G401 (cell line): Measurements from ENCODE around the gene SGIP1. TPM values are rescaled to one million over a fixed set of nuclear protein-coding genes. Genes with fewer than 3 reads are reported as not detected.
"Not testable (repeated sequence)": the region's sequence is repeated elsewhere in the genome, so short reads cannot be mapped to it uniquely, and the experiment has no call there.

Source experiments
- DNase-seq: peaks from one replicate; pipeline ENCODE4 v3.0.0-alpha.2; 2015; ENCODE audit warnings: low spot score
- in situ Hi-C: cut with HindIII; loops from 2 replicates; pipeline ENCODE4 v1.10.0; 2016; ENCODE audit warnings: low sequenced_read_pairs, mixed read lengths
- total RNA-seq: library from RNA; depleted of rRNA; stranded (reverse); fragments of >200 nt; shearing (Covaris generic); gene quantifications from 2 replicates; pipeline ENCODE4 v1.2.3, GENCODE V29; 2014; rRNA removed

Gene SGIP1
- total RNA-seq, 1 experiment from 2014 or later = not detected

- in situ Hi-C loops = no loop called here
- DNase-seq = no peak
Observed at GRCh38 chr1:66778969-66779368, 245.0 kb downstream of the SGIP1 start.

- in situ Hi-C loops = no loop called here
- DNase-seq = no peak
Observed at GRCh38 chr1:66779475-66780078, 245.6 kb downstream of the SGIP1 start.

- in situ Hi-C loops, DNase-seq: not testable (repeated sequence)
Observed at GRCh38 chr1:66785800-66786199, 251.8 kb downstream of the SGIP1 start.

GRCh38 chr1:66787641-66788040 is 253.7 kb downstream of the SGIP1 start:
- DNase-seq = no peak
- in situ Hi-C loops = no loop called here

DNA sequence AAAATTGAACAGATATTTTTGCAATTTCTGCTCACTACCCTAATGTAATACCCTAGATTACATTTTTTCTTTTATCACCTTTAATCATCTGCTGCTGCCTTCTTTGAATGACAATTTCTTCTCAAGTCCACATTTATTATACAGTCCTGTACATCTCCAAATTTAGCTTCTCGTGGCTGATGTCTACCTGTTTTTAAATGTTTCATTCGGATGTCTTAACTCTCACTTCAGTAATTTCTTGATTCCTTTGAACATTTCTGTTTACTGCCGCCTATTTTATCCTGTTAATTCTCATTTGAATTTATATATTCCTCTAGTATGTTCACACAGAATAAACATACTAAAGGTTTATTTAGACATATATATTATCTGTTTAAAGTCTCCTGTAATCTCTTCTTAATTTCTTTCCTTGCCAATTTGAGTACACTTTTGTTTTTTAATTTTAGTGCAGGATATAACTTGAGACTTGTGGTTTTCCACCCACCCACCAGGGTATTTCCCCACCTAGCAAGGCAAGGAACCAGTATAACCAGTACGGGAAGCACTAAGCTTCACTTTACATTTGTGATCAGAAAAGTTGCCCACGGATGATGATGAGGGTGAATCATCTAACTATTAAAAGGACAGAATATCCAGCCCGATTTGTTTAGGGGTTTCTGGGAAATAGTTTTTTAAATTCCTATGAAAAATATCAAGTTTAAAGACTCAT is 254.4 kb downstream of the SGIP1 start:
- in situ Hi-C loops = no loop called here
- no peak for DNase-seq

DNA sequence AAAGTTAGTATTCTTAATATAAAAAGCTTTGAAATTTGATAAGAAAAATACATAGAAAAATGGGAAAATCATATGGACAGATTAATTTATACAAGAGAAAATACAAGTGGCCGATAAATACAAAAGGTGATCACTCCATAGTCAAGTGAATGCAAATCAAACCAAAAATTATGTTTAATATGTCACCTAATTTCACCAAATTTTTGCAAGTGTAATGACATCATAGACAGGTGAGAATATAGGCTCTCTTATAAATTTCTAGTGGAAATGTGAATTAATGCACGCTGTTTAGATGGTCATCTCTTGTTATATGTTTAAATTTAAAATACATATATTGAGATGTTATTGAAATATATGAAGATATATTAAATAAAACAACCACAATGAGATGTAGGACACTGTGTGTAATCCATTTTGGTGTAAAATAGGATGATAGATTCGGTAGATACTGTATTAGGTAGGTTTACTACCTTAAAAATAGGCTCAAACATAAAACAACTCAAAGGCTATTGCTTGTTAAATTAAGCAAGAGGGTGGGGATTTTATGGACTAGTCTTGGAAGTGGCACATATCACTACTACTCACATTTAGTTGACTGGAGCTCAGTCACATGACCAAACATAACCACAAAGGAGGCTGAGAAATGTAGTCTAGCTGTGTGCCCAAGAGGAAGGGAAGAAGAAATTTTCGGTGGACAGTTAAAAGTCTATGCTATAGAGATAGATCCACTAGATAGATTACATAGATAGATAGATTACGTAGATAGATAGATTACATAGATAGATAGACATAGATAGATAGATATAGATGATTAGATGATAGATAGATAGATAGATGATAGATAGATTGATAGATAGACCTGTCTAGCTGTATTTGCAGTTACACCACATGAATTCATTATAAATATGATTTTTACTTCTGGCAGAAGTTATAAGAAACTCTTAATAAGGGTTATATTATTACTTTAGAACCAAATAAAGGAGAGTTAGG is 258.0 kb downstream of the SGIP1 start:
- in situ Hi-C loops = no loop called here
- DNase-seq = no peak

DNA sequence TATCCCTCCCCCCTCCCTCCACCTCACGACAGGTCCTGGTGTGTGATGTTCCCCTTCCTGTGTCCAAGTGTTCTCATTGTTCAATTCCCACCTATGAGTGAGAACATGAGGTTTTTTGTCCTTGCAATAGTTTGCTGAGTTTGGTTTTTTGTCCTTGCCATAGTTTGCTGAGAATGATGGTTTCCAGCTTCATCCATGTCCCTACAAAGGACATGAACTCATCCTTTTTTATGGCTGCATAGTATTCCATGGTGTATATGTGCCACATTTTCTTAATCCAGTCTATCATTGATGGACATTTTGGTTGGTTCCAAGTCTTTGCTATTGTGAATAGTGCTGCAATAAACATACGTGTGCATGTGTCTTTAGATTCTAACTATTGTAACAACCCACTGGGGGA is 261.9 kb downstream of the SGIP1 start:
- in situ Hi-C loops, DNase-seq: not testable (repeated sequence)

Other genes starting within 250 kb of the SGIP1 start
- not detected in 2 replicates for gene DYNLT5, start 218.3 kb downstream of the SGIP1 start, total RNA-seq